Measurements from ENCODE around the gene AGER. TPM values are rescaled to one million over a fixed set of nuclear protein-coding genes. Genes with fewer than 3 reads are reported as not detected.
"Not testable (repeated sequence)": the region's sequence is repeated elsewhere in the genome, so short reads cannot be mapped to it uniquely, and the experiment has no call there.

The AGER gene
- 0.71 and 1.4 TPM in 2 replicates for total RNA-seq (2014; rRNA removed; shearing (Covaris generic))

GRCh38 chr6:32184084-32184640, at the start of gene AGER:
Gene AGER, minus strand, starts transcription at chr6:32184253. Its CDS starts 31 bp downstream, at chr6:32184222.
- Histone ChIP-seq H3K4me3 (no peak within 1 kb of the TSS), H3K4me1 (peaks cover 4% of the 10 kb centered on the region; the same call in 1 of the 2 replicates), H3K27me3 (no peaks in the 10 kb centered on the region), H3K27ac (no peak within 1 kb of the TSS), H3K9me3 (replicated peaks) (no peaks in the 10 kb centered on the region), H3K36me3 (peaks cover 4% of the 10 kb centered on the region; the same call in 1 of the 2 replicates)
- DNase-seq: no peak

- no peaks in the 10 kb centered on the region for H3K4me1 ChIP-seq
- DNase-seq: no peak
- H3K36me3 ChIP-seq: no peaks in the 10 kb centered on the region
- H3K4me3 ChIP-seq: no peak overlapping the region
- H3K9me3 ChIP-seq (replicated peaks): no peaks in the 10 kb centered on the region
- no peak overlapping the region for H3K27ac ChIP-seq
- no peaks in the 10 kb centered on the region; the same call in 1 of the 2 replicates for H3K27me3 ChIP-seq
These were observed 42.4 kb upstream of the AGER start for GRCh38 chr6:32226434-32226833.

- H3K36me3 ChIP-seq: no peaks in the 10 kb centered on the region
- H3K9me3 ChIP-seq (replicated peaks): no peaks in the 10 kb centered on the region
- DNase-seq: no peak
- H3K4me1 ChIP-seq: no peaks in the 10 kb centered on the region
- H3K27ac ChIP-seq: no peak overlapping the region
- H3K27me3 ChIP-seq: no peaks in the 10 kb centered on the region; the same call in 1 of the 2 replicates
- no peak overlapping the region for H3K4me3 ChIP-seq
These were observed 40.6 kb upstream of the AGER start for GRCh38 chr6:32224696-32225095.

DNA sequence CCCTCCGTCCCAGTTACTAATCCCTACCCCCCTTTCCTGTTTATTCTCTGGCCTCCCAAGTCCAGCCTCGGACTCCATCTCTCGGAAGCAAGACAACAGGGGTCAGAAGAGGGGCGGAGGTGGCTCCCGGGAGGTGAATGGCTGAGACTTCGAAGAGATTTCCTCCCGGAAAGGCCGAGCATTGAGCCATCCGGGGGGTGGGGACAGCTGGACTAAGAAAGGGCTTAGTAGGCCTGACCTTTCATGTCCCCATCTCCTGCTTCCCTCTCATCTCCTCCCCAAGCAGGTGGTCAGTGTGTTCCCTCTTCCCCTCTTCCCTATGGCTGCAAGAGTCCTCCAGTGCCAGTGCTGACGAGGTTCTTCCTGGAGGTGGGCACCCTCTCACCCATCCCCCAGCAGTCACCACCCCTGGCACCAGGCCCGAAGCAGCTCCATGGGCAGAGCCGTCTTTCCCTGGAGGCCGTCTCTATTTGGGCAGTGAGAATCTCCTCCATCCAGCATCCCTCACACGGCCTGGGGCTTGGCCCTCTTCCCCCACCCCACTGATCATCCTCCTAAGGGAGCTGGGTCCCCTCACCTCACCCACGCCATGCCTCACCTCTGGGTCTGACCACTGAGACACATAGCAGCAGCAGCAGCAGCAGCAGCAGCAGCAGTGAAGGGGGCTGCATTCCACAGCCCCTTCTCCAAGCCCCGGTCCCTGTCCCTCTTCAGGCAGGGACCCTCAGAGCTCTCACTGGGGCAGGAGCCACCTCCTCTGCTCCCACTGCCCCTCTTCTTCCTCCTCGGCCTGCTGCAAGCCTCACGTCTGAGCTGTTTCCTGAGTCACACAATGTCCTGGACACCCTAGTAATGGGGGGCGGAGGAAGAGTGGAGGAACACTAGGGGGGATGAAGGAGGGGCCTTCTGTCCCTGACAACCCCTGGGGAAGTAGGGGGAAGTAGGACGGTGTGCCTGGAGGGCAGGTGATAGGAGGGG, 39.5 kb upstream of the AGER start, which contains the start of gene NOTCH4:
TSS of gene NOTCH4 (minus strand) at position 810 of the 978 bp plus-strand sequence. CDS start at position 671, 139 bp downstream.
- Histone ChIP-seq H3K27ac (no peak within 1 kb of the TSS), H3K27me3 (no peaks in the 10 kb centered on the region; the same call in 1 of the 2 replicates), H3K9me3 (replicated peaks) (no peaks in the 10 kb centered on the region), H3K4me1 (no peaks in the 10 kb centered on the region), H3K4me3 (no peak within 1 kb of the TSS), H3K36me3 (no peaks in the 10 kb centered on the region)
- no peak for DNase-seq

DNA sequence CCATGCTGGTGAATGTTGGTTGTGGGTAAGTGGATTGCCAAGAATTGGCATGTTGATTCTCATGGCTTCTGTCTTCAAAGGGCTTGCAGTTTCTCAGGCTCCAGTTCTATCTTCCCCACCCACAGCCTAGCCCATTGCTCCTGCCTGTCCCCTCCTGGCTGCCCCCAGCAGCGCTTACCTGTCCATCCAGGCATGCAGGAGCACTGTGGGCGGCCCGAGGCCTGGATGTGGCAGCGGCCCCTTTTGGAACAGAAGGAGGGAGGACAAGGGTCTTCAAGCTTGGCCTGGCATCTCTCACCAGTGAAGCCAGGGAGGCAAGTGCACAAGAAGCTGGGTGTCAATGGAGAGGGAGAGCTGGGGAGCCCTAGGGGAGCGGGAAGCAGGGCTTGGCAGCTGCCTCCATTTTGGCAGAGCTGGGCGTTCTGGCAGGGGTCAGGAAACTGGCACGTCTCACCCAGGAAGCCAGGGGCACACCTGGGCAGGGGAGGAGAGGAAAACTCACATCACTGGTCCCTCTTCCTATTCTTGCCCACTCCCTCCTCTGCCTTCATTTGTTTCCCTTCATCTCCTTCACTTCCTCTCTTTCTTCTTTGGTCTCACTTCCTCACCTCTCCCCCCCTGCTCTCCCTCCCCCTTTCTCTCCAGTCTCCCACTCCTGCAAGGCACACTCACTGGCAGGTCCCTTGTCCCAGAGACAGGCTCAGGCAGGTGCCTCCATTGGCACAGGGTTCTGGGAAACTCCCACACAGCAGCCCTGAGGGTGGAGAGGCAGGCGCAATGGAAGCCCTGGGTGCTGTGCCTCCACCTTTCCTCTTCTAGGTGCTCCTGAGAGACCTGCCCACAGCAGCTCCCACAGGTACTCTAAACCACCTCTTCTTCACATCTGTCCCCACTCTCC, 38.5 kb upstream of the AGER start:
- Histone ChIP-seq H3K36me3 (no peaks in the 10 kb centered on the region), H3K9me3 (replicated peaks) (no peaks in the 10 kb centered on the region), H3K27me3 (peaks cover 5% of the 10 kb centered on the region), H3K27ac (no peak overlapping the region), H3K4me1 (no peaks in the 10 kb centered on the region), H3K4me3 (no peak overlapping the region)
- DNase-seq: no peak

DNA sequence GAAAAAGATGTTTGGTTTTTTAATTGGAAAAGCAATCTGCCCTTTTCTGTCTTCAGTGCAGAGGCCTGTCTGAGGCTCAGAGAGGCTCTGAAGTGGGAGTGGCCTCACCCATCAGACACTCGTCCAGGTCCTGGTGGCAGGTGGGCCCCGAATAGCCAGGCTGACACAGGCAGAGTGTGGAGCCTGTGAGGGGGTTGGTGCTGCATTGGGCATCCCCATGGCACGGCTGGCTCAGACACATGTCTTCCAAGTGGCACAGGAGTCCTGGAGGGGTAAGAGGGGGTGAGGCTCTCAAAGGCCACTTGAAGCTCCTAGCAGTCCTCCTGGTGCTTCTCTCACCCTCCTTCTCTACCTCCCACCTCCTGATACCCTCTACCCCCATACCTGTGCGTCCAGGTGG, 36.0 kb upstream of the AGER start:
- Histone ChIP-seq H3K4me3 (no peak overlapping the region), H3K27me3 (peaks cover 5% of the 10 kb centered on the region), H3K9me3 (replicated peaks) (no peaks in the 10 kb centered on the region), H3K4me1 (no peaks in the 10 kb centered on the region), H3K27ac (no peak overlapping the region), H3K36me3 (no peaks in the 10 kb centered on the region)
- DNase-seq: no peak

- DNase-seq: no peak
- no peak overlapping the region for H3K4me3 ChIP-seq
- H3K36me3 ChIP-seq: no peaks in the 10 kb centered on the region
- H3K4me1 ChIP-seq: no peaks in the 10 kb centered on the region
- no peak overlapping the region for H3K27ac ChIP-seq
- no peaks in the 10 kb centered on the region for H3K9me3 ChIP-seq (replicated peaks)
- peaks cover 5% of the 10 kb centered on the region; the same call in 1 of the 2 replicates for H3K27me3 ChIP-seq
These were observed 34.1 kb upstream of the AGER start for GRCh38 chr6:32218167-32218566.

- Histone ChIP-seq H3K27me3 (peaks cover 5% of the 10 kb centered on the region; the same call in 1 of the 2 replicates), H3K36me3 (no peaks in the 10 kb centered on the region), H3K4me1 (no peaks in the 10 kb centered on the region), H3K9me3 (replicated peaks) (no peaks in the 10 kb centered on the region), H3K4me3 (no peak overlapping the region), H3K27ac (no peak overlapping the region)
- DNase-seq: no peak
These were observed 32.9 kb upstream of the AGER start for GRCh38 chr6:32216998-32217397.

DNA sequence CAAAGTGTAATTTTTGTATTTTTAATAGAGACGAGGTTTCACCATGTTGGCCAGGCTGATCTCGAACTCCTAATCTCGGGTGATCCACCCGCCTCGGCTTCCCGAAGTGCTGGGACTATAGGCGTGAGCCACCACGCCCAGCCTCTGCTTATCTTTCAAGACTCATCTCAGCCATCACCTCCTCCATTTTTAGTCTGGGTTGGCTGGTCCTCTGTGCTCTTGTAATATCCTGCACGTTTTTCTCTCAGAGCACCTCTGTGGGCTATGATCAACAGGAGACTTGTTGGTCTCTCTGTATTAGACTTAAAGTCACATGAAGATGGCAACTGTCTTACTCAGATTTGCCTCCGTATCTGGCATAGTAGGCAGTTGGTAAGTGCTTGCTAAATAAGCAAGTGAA, 32.2 kb upstream of the AGER start:
- no peak overlapping the region for H3K4me3 ChIP-seq
- DNase-seq: no peak
- no peak overlapping the region for H3K27ac ChIP-seq
- H3K4me1 ChIP-seq: no peaks in the 10 kb centered on the region
- H3K36me3 ChIP-seq: no peaks in the 10 kb centered on the region
- no peaks in the 10 kb centered on the region for H3K9me3 ChIP-seq (replicated peaks)
- peaks cover 5% of the 10 kb centered on the region; the same call in 1 of the 2 replicates for H3K27me3 ChIP-seq

DNA sequence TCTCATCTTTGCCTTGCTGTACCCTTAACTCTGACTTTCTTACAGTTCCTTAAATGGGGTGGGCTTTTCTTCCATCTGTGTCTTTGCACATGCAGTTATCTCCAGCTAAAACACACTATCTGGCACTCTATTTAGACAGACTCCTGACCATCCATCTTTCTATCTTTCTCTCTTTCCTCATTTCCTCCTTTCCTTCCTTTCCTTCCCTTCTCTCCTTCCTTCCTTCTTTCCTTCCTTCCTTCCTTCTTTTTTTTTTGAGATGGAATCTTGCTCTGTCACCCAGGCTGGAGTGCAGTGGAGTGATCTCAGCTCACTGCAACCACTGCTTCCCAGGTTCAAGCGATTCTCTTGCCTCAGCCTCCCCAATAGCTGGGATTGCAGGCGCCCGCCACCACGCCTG, 31.6 kb upstream of the AGER start:
- Histone ChIP-seq H3K9me3 (replicated peaks) (no peaks in the 10 kb centered on the region), H3K27ac (no peak overlapping the region), H3K4me3 (no peak overlapping the region), H3K4me1 (no peaks in the 10 kb centered on the region), H3K27me3 (peaks cover 5% of the 10 kb centered on the region; the same call in 1 of the 2 replicates), H3K36me3 (no peaks in the 10 kb centered on the region)
- DNase-seq: no peak

DNA sequence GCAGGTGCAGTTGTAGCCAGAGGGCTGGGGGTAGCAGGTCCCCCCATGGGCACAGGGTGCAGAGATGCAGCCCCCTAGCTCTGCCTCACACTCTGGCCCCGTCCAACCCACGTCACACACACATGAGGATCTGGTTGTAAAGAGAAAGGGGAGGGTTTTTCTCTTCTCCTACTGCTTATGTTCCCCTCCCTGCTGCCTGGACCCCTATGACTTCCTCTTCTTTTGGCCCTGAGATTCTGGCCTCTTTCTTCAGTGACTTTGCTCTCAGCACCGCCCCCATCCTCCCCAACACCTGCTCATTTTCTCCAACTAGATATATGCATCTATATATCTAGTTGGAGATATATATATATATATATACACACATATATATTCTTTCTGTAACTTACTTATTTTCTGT, 30.1 kb upstream of the AGER start:
- no peaks in the 10 kb centered on the region for H3K36me3 ChIP-seq
- no peak for DNase-seq
- no peaks in the 10 kb centered on the region for H3K9me3 ChIP-seq (replicated peaks)
- peaks cover 5% of the 10 kb centered on the region; the same call in 1 of the 2 replicates for H3K27me3 ChIP-seq
- H3K4me1 ChIP-seq: no peaks in the 10 kb centered on the region
- H3K27ac ChIP-seq: no peak overlapping the region
- H3K4me3 ChIP-seq: no peak overlapping the region

DNA sequence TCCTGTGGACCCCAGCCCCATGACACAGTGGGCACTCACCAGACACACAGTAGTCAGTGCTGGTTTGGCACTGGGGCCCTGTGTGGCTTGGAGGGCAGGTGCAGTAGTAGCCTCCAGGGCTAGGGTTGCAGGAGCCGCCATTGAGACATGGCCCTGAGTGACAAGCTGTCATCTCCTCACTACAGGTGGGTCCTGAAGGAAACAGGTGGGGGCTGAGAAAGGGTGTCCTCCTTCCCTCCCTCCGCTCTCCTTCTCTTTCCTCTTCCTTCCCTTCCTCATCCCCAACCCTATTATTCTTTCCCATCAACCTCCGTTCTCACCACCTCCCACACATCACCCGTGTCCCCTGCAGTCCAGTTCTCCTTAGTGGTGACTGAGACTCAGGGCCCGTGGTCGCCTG, 29.6 kb upstream of the AGER start:
- Histone ChIP-seq H3K36me3 (no peaks in the 10 kb centered on the region), H3K4me1 (no peaks in the 10 kb centered on the region), H3K4me3 (no peak overlapping the region), H3K9me3 (replicated peaks) (no peaks in the 10 kb centered on the region), H3K27me3 (peaks cover 5% of the 10 kb centered on the region; the same call in 1 of the 2 replicates), H3K27ac (no peak overlapping the region)
- no peak for DNase-seq

DNA sequence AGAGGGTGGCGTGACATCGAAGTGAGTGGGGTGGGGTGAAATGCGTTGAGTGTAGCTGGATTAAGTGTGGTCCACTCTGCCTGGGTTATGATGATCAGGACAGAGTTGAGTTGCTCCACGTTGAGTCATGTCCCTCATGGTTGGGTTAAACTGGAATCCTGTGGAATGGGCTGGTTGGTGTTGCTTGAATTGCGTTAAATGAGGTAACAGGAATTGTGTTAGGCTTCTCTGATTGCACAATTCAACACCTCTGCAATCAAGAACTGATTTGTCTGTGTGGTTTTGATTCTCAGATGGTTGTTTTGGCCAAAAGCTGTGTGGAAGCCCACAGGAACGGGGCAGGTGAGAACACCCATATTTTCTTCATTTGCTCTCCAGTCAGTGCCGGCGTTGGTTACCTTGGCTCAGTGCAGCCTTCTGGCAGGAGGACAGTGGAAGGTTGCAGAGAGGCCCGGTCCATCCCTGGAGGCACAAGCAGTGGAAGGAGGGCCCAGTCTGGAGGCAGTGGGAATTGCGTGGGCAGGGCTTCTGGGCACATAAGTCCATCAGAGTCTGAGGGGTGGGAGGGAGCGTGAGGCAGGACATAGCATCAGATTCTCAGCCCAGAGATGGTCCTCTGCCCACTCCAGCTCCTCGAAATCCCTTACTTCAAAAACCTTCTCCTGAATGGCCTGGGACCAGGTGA, 28.2 kb upstream of the AGER start:
- no peaks in the 10 kb centered on the region for H3K27me3 ChIP-seq
- no peak for DNase-seq
- no peak overlapping the region for H3K4me3 ChIP-seq
- no peaks in the 10 kb centered on the region for H3K9me3 ChIP-seq (replicated peaks)
- no peaks in the 10 kb centered on the region for H3K4me1 ChIP-seq
- no peak overlapping the region for H3K27ac ChIP-seq
- no peaks in the 10 kb centered on the region for H3K36me3 ChIP-seq

GRCh38 chr6:32211432-32211831, 27.4 kb upstream of the AGER start:
- not testable (repeated sequence) for H3K27ac ChIP-seq; H3K4me1 ChIP-seq; H3K27me3 ChIP-seq; H3K36me3 ChIP-seq; H3K4me3 ChIP-seq; H3K9me3 ChIP-seq (replicated peaks); DNase-seq
